HEK293 (cell line): ENCODE data around the gene C5orf47.

Experiments
- CTCF ChIA-PET: fragments of 350-600 bp; formaldehyde crosslinking; extraction: SDS; loops from one replicate; lab custom pipeline; 2021; ENCODE audit warnings: antibody characterized with exemption; lab: Yijun Ruan, JAX
- POLR2A ChIA-PET: fragments of 300-600 bp; formaldehyde crosslinking; extraction: SDS; loops from one replicate; lab custom pipeline; 2020; ENCODE audit warnings: antibody characterized with exemption, inconsistent platforms; lab: Yijun Ruan, JAX
- H3K27ac ChIP-seq: fragments of 200-500 bp; sonication (Bioruptor generic); 2 replicates; pipeline ENCODE4 v1.5.1; 2014; ENCODE audit warnings: low read depth, low read length, control low read depth, inconsistent platforms; ENCODE audit errors: extremely low read depth
- H3K36me3 ChIP-seq, 2 experiments: fragments of 200-500 bp in 1 of 2; sonication (Bioruptor generic) in 1 of 2; 1 replicate in 1 of 2; 2 replicates in 1 of 2; pipeline ENCODE4 v1.5.1; 2014 to 2017; ENCODE audit warnings: inconsistent platforms in 2 of 2, low read length in 2 of 2; ENCODE audit not compliant: control insufficient read depth in 2 of 2, insufficient read depth in 1 of 2
- H3K4me1 ChIP-seq: fragments of 200-500 bp; sonication (Bioruptor generic); 2 replicates; pipeline ENCODE4 v1.5.1; 2014; ENCODE audit warnings: mild to moderate bottlenecking, low read length, inconsistent platforms; ENCODE audit not compliant: control insufficient read depth, insufficient read depth
- H3K4me3 ChIP-seq: 2 replicates; pipeline ENCODE4 v1.5.1; 2011; ENCODE audit warnings: low read depth, mild to moderate bottlenecking, control low read depth, low read length, moderate library complexity
- H3K9me3 ChIP-seq: fragments of 200-500 bp; sonication (Bioruptor generic); 2 replicates; pipeline ENCODE4 v1.5.1; 2014; ENCODE audit warnings: low read depth, low read length, inconsistent platforms; ENCODE audit not compliant: control insufficient read depth, insufficient read depth
- HOXC10 ChIP-seq: sonication (generic); formaldehyde crosslinking; IDR thresholded peaks from 2 replicates; pipeline ENCODE4 v1.8.1; 2023; ENCODE audit warnings: mild to moderate bottlenecking, missing genetic modification reagents
- IKZF3 ChIP-seq: fragments of 450-650 bp; IDR thresholded peaks from 2 replicates; pipeline ENCODE4 v1.5.0; 2018; ENCODE audit warnings: missing biosample characterization, mild to moderate bottlenecking, missing genetic modification characterization, moderate library complexity
- OSR2 ChIP-seq: fragments of 450-650 bp; formaldehyde crosslinking; IDR thresholded peaks from 2 replicates; pipeline ENCODE4 v1.5.1; 2016; ENCODE audit warnings: missing biosample characterization, missing genetic modification characterization
- TCF7L2 ChIP-seq: IDR thresholded peaks from 2 replicates; pipeline ENCODE4 v1.6.1; 2011; ENCODE audit warnings: low read depth, mild to moderate bottlenecking, inconsistent platforms, low read length, moderate library complexity, borderline replicate concordance
- ZBTB17 ChIP-seq: fragments of 450-650 bp; formaldehyde crosslinking; IDR thresholded peaks from 2 replicates; pipeline ENCODE4 v1.5.1; 2016; ENCODE audit warnings: missing biosample characterization, missing genetic modification characterization
- ZFHX2 ChIP-seq: fragments of 450-650 bp; formaldehyde crosslinking; conservative IDR thresholded peaks from 2 replicates; pipeline ENCODE4 v1.5.1; 2016; ENCODE audit warnings: missing biosample characterization, missing genetic modification characterization
- ZNF768 ChIP-seq: fragments of 450-650 bp; formaldehyde crosslinking; IDR thresholded peaks from 2 replicates; pipeline ENCODE4 v1.5.1; 2018; ENCODE audit warnings: missing biosample characterization, mild to moderate bottlenecking, missing genetic modification characterization
- ZSCAN23 ChIP-seq: fragments of 450-650 bp; formaldehyde crosslinking; IDR thresholded peaks from 2 replicates; pipeline ENCODE4 v1.5.1; 2016; ENCODE audit warnings: missing biosample characterization, missing genetic modification characterization
- TF ChIP-seq, protein P1 (sequence below): fragments of 450-650 bp; formaldehyde crosslinking; IDR thresholded peaks from 2 replicates; pipeline ENCODE4 v1.5.1; 2016; ENCODE audit warnings: missing biosample characterization, missing genetic modification characterization
- TF ChIP-seq, protein P2 (sequence below): fragments of 450-650 bp; formaldehyde crosslinking; conservative IDR thresholded peaks from 2 replicates; pipeline ENCODE4 v1.5.1; 2016; ENCODE audit warnings: low read depth, missing biosample characterization, missing genetic modification characterization
- TF ChIP-seq, protein P3 (sequence below): fragments of 450-650 bp; formaldehyde crosslinking; IDR thresholded peaks from 2 replicates; pipeline ENCODE4 v1.5.1; 2016; ENCODE audit warnings: missing biosample characterization, missing genetic modification characterization
- TF ChIP-seq, protein P4 (sequence below): fragments of 450-650 bp; formaldehyde crosslinking; IDR thresholded peaks from 2 replicates; pipeline ENCODE4 v1.5.1; 2017; ENCODE audit warnings: missing biosample characterization, mild to moderate bottlenecking, missing genetic modification characterization, moderate library complexity

The C5orf47 gene

DNA sequence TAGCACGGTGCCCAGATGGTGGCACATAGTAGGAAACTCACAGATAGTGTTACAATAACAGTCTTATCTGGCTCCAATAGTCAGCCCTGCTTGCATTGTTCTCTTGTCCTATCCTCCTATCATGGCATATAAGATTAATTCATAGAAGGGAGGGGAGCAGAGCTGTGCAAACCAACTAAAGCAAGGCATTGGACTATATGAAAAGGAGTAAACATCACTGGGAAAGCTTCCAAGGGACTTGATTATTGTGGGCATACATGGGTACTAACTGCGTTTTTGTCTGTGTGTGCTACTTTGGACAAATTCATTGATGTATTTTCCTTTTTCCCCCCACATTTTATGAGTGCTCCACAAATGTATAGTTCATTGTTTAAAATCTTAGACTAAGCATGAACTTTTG lies 43.8 kb upstream of the C5orf47 start:
- H3K9me3 ChIP-seq, result no peaks in the 10 kb centered on the region
- peaks cover 21% of the 10 kb centered on the region; the same call in 1 of the 2 replicates for H3K4me1 ChIP-seq
- no peak overlapping the region for H3K4me3 ChIP-seq
- ChIA-PET CTCF (interaction anchor here (2.0 kb wide), 1 partner anchor 20 kb away, joined by 11 read pairs; no protein-coding TSS in a partner anchor), POLR2A (no interaction called here)
- TF ChIP-seq IKZF3 (tag by site-specific recombination), result no peak
- TF ChIP-seq, protein P1, sequence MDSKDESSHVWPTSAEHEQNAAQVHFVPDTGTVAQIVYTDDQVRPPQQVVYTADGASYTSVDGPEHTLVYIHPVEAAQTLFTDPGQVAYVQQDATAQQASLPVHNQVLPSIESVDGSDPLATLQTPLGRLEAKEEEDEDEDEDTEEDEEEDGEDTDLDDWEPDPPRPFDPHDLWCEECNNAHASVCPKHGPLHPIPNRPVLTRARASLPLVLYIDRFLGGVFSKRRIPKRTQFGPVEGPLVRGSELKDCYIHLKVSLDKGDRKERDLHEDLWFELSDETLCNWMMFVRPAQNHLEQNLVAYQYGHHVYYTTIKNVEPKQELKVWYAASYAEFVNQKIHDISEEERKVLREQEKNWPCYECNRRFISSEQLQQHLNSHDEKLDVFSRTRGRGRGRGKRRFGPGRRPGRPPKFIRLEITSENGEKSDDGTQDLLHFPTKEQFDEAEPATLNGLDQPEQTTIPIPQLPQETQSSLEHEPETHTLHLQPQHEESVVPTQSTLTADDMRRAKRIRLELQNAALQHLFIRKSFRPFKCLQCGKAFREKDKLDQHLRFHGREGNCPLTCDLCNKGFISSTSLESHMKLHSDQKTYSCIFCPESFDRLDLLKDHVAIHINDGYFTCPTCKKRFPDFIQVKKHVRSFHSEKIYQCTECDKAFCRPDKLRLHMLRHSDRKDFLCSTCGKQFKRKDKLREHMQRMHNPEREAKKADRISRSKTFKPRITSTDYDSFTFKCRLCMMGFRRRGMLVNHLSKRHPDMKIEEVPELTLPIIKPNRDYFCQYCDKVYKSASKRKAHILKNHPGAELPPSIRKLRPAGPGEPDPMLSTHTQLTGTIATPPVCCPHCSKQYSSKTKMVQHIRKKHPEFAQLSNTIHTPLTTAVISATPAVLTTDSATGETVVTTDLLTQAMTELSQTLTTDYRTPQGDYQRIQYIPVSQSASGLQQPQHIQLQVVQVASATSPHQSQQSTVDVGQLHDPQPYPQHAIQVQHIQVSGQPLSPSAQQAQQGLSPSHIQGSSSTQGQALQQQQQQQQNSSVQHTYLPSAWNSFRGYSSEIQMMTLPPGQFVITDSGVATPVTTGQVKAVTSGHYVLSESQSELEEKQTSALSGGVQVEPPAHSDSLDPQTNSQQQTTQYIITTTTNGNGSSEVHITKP (tag by site-specific recombination), result peak; percentile 79
- no peak for TF ChIP-seq HOXC10
- H3K27ac ChIP-seq, result no peak overlapping the region
- H3K36me3 ChIP-seq, result peaks cover under 1 to 40% of the 10 kb centered on the region in 2 experiments; a peak in 1 of 3 replicates

DNA sequence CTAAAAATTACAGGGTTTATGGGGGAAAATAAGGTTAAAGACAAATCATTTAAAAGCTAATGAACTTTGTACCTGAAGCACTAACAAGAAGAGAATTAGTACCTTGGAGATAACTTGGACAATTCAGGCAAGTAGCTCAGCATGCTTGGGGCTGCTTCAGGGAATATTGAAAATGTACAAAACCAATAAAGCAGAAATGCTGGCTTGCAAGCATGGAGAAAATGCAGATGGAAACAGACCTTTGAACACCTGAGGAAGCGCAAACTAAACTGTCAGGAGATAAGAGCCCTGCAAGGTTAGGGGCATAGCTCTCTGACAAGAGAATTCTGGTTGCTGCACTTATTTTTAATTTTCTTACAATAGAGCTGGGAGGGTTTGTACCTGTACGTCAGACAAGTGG lies 42.6 kb upstream of the C5orf47 start:
- no peak overlapping the region for H3K27ac ChIP-seq
- H3K4me3 ChIP-seq, result no peak overlapping the region
- POLR2A ChIA-PET, result no interaction called here
- no peaks in the 10 kb centered on the region for H3K9me3 ChIP-seq
- TF ChIP-seq TCF7L2, result no peak
- no peak for TF ChIP-seq OSR2
- no peak for TF ChIP-seq ZFHX2 (tag by site-specific recombination)
- no peak for TF ChIP-seq ZNF768 (tag by site-specific recombination)
- peaks cover 3 to 50% of the 10 kb centered on the region in 2 experiments; a peak in 1 of 3 replicates for H3K36me3 ChIP-seq
- H3K4me1 ChIP-seq, result peaks cover 21% of the 10 kb centered on the region; the same call in 1 of the 2 replicates
- CTCF ChIA-PET, result interaction anchor here (2.0 kb wide), 1 partner anchor 21 kb away, joined by 11 read pairs; no protein-coding TSS in a partner anchor

DNA sequence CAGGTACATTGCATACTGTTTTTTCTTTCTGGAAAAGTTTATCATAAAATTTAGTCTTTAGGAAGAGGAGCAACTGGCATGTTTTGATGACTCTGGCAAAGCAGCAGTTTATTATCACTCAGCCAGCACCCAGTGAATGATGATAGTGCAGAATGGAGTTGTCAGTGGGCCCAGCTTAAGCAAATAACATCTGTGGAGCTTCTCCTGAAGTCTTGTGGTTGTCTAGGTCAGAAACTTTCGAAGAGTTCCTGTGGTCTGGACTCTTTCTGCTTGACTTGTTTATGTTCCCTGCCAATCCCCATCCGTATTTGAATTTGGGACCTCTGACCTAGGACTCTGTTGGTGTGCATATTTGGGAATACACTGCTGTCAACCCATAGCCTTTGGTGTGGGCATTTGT lies 38.1 kb upstream of the C5orf47 start:
- CTCF ChIA-PET, result interaction anchor here (0.6 kb wide), 1 partner anchor 52 kb away, joined by 4 read pairs; no protein-coding TSS in a partner anchor
- H3K27ac ChIP-seq, result no peak overlapping the region
- TF ChIP-seq ZSCAN23 (tag by site-specific recombination) (no peak), ZBTB17 (tag by site-specific recombination) (no peak)
- TF ChIP-seq, protein P2, sequence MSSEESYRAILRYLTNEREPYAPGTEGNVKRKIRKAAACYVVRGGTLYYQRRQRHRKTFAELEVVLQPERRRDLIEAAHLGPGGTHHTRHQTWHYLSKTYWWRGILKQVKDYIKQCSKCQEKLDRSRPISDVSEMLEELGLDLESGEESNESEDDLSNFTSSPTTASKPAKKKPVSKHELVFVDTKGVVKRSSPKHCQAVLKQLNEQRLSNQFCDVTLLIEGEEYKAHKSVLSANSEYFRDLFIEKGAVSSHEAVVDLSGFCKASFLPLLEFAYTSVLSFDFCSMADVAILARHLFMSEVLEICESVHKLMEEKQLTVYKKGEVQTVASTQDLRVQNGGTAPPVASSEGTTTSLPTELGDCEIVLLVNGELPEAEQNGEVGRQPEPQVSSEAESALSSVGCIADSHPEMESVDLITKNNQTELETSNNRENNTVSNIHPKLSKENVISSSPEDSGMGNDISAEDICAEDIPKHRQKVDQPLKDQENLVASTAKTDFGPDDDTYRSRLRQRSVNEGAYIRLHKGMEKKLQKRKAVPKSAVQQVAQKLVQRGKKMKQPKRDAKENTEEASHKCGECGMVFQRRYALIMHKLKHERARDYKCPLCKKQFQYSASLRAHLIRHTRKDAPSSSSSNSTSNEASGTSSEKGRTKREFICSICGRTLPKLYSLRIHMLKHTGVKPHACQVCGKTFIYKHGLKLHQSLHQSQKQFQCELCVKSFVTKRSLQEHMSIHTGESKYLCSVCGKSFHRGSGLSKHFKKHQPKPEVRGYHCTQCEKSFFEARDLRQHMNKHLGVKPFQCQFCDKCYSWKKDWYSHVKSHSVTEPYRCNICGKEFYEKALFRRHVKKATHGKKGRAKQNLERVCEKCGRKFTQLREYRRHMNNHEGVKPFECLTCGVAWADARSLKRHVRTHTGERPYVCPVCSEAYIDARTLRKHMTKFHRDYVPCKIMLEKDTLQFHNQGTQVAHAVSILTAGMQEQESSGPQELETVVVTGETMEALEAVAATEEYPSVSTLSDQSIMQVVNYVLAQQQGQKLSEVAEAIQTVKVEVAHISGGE (tag by site-specific recombination), result no peak
- TF ChIP-seq, protein P3, sequence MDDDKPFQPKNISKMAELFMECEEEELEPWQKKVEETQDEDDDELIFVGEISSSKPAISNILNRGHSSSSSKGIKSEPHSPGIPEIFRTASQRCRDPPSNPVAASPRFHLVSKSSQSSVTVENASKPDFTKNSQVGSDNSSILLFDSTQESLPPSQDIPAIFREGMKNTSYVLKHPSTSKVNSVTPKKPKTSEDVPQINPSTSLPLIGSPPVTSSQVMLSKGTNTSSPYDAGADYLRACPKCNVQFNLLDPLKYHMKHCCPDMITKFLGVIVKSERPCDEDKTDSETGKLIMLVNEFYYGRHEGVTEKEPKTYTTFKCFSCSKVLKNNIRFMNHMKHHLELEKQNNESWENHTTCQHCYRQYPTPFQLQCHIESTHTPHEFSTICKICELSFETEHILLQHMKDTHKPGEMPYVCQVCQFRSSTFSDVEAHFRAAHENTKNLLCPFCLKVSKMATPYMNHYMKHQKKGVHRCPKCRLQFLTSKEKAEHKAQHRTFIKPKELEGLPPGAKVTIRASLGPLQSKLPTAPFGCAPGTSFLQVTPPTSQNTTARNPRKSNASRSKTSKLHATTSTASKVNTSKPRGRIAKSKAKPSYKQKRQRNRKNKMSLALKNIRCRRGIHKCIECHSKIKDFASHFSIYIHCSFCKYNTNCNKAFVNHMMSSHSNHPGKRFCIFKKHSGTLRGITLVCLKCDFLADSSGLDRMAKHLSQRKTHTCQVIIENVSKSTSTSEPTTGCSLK (tag by site-specific recombination), result no peak
- TF ChIP-seq, protein P4, sequence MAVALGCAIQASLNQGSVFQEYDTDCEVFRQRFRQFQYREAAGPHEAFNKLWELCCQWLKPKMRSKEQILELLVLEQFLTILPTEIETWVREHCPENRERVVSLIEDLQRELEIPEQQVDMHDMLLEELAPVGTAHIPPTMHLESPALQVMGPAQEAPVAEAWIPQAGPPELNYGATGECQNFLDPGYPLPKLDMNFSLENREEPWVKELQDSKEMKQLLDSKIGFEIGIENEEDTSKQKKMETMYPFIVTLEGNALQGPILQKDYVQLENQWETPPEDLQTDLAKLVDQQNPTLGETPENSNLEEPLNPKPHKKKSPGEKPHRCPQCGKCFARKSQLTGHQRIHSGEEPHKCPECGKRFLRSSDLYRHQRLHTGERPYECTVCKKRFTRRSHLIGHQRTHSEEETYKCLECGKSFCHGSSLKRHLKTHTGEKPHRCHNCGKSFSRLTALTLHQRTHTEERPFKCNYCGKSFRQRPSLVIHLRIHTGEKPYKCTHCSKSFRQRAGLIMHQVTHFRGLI (tag by site-specific recombination), result no peak
- H3K9me3 ChIP-seq, result no peaks in the 10 kb centered on the region
- peaks cover 15 to 75% of the 10 kb centered on the region in 2 experiments for H3K36me3 ChIP-seq
- POLR2A ChIA-PET, result no interaction called here
- H3K4me3 ChIP-seq, result no peak overlapping the region
- H3K4me1 ChIP-seq, result peaks cover 2% of the 10 kb centered on the region; the same call in 1 of the 2 replicates
